NCI-H146 treated with DMSO at 0.1 percent for 48 hours (cell line): ENCODE measurements around the gene TENM4.
"Not testable (repeated sequence)": the region's sequence is repeated elsewhere in the genome, so short reads cannot be mapped to it uniquely, and the experiment has no call there.

Experiments
- DNase-seq: peaks from one replicate; lab custom pipeline; 2025; ENCODE audit not compliant: unreplicated experiment; lab: John Stamatoyannopoulos, UW

TENM4 gene

DNA sequence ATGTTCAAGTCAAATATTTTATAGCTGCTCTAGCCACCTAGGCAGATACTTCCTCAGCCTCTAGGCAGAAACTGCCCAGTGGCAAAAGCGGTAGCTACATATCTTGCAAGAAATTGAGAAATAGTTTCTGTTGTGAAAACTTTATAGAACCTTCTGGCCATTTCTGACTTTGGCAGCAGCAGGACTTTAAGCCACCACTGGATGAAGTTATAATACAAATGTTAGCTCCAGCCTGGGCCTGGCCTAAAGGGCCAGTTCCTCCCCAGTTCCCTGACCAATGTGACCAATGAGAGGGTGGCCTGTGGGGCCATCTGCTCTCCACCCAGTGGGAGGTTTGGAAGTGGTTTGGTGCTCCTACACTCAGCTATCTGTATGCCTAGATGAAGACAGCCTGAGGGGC is 612.2 kb downstream of the TENM4 start:
- DNase-seq, result no peak

DNA sequence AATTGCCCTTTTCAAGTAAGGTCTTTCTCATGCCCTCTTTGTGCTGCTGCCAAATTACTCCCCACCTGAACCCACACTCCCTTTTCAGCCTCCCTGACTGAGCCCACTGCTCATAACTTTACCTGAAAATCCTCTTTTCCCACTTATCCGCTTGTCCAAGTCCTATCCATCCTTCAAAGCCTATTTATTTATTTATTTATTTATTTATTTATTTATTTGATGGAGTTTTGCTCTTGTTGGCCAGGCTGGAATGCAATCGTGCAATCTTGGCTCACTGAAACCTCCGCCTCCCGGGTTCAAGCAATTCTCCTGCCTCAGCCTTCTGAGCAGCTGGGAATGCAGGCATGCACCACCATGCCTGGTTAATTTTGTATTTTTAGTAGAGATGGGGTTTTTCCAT is 613.5 kb downstream of the TENM4 start:
- not testable (repeated sequence) for DNase-seq

DNA sequence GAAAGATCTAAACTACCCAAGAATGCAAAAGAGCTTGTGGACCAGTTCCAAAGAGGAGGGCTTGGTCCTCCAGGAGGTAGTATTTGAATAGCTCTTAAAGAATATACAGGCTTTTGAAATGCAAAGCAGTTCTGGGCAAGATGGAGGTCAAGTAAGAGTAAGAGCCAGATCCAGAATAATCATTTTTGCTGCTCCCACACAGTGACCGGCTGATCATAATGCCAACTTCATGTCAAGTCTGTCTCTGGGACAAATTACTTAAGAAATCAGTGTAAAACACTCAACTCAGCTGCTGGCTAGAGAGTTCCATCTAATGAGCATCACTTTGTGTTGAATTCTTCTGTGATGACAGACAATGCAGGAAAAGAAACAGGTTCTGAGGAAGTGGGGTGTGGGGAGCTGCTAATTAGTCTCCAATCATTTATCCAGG is 615.2 kb downstream of the TENM4 start:
- no peak for DNase-seq

DNA sequence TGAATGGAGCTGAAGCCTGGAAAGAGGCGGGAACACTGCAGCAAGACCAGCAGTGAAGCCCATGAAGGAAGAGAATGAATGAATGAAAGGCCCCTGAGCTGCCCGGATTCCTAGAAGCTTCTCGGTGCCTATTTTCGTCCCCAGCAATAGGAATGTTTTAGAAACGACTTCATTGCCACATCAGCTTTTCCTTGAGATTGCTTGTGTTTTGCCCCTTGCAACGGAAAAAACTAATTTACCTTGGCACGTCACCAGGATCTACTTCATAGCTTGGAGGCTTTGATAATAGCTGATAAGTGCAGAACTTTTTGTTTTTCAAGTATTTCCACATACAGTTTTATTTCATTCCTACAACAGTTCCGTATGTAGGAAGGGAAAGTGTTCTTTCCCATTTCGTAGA is 617.2 kb downstream of the TENM4 start:
- DNase-seq, result no peak

DNA sequence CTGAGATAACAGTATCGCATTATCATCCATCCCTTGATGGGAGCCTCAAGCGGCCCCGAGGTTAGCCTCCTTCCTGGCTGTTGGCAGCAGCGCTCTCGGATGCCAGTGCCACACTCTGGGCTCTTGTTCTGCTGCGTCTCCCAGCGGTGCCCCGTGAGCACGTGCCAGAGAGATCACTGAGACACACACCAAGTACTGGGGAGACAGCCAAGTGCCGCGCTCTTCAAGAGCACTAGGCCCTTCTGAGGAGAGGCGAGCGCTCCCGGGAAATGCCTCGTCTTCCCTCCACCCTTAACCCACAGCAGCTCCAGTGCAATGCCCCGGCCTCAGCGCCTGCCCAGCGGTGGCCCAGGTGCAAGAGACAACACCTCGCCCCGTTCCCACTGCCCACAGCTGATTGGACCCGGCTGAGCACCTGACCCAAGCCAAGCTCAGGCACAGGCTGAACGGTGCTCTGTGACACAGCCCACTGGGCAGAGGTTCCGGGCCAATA is 617.9 kb downstream of the TENM4 start:
- DNase-seq, result no peak

DNA sequence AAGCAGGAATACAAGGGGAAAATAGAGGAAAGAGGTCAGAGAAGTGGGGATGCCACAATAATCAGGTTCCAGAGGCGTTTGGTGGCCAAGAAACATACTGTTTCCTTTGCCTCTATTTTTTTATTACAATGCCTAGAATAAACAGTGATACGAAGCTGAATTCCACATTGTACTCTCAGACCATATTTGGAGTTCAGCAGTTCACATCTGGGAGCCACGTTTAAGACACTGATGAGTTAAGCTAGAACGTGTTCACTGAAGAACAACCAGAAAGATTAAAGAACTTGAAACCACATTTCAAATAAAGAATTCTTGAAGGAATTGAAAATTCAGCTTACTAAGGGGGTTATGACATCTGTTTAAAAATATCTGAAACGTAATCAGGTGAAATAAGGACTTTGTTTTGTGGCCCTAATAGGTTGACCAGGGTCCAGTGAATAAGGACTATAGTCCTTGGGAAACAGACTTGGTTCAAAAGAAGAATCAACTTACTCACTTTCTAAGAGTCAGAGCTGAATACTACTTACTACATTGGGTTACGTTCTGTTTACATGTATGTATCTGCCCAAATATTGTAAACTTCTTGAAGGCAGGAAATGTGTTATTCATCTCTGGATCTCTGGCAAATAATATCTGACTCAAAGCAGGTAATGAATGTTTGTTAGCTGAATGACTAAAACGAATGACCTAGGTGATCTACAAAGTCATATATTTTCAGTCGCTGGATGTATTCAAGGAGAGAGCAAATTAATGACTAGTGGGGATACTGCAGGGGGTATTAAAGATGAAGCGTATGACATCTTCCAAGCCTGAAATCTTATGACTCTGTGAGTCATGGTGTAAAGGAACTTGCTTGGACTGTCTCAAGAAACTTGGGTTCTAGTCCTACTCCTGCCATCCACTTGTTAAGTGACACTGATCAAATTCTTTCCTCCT is 619.2 kb downstream of the TENM4 start:
- no peak for DNase-seq

DNA sequence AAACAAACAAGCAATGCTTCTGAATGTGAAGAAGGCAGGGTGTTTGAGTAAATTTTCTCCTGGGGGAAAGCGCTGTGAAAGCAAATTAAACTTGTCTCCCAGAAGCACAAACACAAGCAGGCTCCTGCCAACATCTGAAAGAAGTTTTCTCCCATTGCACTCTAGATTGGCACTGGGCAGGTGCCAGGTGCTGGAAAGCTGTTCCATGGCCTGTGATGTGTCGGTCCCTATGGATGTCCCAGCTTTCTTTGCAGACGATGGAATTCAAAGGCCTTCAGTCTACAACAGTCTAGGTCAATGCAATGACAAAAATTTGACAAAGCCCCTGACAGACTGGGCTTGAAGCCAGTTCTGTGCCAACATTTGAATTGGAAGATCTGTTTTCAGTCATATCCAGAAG is 620.1 kb downstream of the TENM4 start:
- no peak for DNase-seq

DNA sequence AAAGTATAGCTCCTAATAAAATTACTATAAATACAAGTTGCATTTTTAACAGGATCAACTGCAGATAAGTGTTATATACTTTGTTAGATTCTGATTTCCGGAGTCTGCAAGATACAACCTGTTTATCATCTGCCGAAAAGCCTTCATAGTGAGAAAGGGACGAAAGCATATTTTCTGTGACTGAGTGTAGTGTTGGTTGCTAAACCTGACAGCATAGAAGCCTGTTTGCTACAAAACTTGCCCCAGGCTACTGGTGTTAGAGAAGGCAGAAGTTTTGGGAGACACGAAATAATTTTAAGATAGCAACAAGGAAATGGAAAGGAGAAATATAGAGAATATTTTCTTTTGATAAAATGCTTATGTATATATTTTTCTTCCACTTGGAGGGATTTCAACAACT is 622.6 kb downstream of the TENM4 start:
- no peak for DNase-seq

DNA sequence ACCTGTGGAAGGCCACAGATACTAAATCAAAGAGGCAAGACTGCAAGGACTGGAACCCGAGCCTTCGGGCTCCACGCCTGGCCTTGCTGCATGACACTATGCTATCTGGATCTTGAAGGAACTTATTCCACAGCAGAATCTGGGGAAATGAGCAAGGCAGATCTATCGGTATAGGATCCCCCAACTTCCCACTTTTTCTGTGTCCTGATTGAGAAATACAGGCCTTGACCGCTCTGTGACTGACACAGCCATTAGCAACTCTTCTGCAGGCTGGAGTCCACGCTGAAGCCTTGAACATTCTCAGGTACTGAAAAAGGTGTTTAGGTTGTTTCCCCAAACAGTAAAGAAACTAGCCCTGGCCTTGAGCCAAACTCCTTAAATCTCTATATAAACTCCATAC is 625.0 kb downstream of the TENM4 start:
- no peak for DNase-seq

DNA sequence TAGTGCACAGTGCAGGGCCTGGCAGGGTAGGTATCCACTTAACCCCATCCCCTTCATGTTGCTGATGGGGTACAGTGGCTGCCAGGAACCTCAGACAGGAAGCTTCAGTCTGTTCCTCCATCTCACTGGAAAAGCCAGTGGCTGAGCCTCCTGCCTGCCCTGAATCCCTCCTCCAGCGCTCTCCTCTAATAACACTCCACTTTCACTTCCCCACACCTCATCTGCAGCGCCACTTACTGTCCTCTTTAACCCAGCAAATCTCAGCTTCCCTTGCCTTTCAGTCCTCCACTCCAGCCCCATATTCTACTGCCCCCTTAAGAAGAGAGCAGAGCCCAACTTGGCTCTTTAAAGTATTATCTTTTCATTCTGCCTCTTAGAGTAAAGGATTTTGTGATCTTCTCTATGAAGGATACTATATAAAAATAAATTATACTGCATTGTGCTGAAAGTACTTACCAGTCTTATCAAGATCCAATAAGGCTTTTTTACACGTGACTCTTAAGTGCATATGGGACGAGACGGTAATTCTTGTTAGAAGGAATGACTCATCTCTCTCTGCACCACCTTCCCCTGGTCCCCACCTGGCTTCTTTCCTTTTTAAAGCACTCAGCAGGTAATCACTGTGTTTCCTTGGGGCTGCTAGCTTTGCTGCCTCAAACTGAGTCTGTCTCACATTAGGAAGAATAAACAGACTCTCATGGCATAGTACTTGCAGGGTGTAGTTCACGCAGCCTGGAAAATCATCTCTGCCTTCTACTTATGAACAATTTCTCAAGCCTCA is 628.1 kb downstream of the TENM4 start:
- DNase-seq, result no peak

DNA sequence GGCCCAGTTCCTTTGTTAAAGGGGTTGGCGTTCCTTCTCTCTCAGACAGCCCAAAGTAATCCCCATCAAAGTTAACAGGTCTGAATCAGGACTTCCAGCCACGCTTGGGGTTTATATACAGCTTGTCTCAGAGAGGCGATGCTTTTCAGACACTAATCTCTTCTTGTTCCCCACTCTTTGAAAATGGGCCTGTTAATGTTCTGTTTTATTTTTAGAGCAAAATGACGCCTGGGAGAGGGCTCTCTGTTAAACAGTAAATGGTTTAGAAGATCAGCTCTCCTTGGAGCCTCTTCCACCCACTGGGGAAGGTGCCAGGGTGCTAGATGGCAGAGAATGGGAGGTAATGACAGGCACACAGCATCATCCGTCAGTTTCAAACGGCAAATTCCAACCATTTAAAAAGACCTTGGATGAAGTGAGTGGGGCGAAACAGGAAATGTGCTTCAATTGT is 630.2 kb downstream of the TENM4 start:
- no peak for DNase-seq

DNA sequence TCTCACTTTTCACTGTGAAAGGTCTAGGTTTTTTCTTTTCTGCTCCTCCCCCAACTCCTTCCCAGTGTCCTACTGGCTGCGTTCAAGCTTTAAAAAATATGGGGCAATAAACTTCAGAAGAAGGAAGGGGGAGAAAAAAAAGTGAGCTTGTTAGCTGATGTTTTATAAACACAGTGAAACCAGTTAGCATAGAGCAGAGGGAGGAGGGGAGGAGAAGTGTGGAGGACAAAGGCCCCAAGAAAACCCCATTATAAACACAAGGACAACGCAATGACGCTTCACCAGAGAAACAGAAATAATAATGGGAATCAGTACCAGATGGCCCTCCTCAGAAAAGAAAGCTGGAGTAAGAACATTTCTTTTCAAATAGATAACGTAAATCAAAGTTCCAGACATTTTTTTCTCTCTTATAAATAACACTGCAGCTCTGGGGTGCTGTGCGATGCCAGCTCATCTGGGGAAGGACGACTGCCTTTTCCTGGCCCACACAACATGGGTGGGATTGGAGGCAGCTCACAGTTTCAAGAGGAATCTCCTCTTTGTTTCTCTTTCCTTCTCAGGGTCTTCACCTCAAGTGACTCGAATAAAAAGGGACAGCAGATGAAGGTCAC is 630.8 kb downstream of the TENM4 start:
- DNase-seq, result no peak

DNA sequence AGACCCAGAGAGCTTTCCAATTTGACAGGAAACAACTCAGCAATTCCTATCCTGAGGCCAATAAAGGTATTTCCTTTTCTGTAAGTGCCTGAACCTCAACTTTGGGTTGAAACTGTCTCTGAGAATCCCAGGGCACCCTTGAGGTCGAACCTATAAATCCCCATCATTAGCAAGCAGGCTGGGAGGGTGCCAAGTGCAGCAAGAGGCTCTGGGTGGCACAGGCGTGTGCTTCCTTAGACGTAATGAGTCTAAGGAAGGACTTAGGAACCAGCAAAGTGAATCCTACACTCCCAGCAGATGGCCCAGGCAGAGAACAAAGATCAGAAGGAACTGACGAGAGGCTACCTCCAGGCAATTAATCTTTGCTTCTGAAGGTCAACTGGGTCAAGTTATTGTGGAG is 631.9 kb downstream of the TENM4 start:
- DNase-seq, result no peak

DNA sequence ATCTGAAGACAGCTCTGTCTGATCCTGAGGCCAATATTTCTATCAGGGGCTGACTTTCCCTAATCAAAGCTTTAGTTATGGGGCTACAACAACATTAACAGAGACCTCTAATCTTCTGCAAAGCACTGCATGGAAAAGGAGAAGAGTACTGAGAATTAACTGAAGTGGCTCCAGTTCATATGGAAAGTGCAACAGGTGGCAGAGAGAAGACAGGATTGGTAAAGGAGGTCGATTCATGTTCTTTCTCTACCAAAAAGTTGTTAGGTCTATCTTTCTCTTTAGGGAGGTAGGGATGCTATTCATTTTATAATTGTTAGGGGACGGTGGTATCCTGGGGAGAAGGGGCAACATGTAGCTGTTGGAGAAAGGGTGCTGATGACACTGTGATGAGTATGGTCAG is 633.5 kb downstream of the TENM4 start:
- no peak for DNase-seq

DNA sequence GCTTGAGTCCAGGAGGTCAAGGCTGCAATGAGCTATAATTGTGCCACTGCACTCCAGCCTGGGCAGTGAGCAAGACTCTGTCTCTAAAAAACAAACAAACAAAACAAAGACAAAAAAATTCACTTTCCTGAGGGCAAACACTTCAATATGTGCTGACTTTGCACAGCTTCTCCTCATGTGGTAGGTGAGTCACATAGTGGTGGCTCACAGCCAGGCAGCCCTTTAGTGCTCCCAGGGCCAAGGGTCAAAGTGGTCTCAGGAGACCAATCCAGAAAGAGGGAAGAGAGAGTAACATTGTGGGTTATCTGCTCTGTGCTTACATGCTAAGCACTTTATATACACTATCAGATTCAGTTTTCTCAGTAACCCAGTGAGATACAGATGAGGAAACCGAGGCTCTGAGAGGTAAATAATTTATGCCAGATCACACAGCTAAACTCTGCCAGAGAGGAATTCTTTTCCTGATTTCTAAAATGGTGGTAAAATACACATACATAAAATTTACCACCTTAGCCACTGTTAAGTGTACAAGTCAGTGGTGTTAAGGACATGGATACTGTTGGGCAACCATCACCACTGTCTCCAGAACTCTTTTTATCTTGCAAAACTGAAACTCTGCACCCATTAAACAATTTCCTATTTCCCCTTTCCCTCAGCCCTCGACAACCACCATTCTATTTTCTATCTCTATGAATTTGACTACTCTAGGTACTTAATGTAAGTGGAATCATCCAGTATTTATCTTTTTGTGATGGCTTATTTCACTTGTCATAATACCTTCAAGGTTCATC is 634.4 kb downstream of the TENM4 start:
- no peak for DNase-seq

DNA sequence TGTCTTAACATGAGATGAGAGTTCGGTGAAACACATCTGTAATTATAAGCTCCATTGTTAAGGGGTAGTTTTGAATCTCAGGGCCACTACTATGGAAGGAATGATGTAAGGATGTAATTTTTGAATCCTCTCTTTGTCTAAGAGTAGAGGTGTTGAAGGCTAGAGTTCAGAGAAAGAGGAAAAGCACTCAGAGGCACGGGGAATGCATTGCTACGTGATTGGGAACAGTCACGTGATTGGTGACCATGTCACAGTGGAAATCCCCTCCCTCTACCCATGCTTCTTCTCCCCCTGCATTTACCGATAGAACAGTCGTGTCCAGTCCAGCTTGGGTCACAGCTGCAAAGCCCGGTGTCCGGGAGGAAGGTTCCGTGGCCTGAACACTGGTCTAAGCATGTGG is 635.8 kb downstream of the TENM4 start:
- no peak for DNase-seq

DNA sequence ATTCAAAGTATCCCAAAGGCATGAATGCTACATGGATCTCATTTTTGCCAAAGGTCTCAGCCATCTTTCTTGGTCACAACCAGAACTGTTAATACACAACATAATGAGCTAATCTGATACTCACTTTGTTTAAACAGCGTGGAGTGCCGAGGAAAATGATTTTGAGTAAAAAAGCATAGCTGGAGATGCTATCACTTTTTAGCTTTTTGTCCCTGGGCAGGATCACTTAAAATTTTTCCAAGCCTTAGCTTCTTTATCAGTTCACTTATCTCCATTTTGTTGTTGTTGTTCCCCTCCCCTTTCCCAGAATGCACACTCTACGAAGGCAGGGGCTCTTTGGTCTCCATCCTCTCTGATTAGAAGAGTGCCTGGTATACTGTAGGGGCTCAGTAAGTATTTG is 636.8 kb downstream of the TENM4 start:
- DNase-seq, result no peak

DNA sequence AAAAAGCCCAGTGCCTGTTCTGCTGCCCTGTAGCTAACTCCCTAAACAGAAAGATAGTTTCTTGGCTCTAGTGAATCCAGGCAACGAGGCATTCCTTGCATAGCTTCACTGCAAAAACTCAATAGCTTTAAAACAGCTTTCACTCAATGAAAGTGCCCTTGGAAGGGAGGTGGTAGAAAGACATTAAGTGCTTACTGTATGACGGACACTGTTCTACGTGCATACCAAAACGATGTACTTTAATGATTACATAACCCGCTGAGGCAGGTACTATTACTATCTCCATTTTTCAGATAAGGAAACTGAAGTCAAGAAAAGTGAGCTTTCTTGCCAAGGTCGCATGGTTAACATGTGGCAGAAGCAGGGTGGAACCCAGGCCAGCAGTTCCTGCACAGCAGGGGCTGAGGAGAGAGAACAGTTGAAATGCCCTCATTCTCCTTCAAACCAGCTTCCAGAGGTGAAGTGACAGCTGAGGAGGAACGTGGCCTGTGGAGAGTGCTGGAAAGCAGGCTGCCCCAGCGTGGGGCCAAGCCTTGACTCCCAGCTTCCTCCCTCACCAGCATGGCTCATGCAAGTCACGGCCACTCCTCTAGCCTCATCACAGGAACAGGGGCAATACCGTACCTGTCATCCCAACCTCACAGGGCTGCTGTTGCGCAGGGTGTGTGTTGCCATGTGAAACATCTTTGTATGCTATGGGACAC is 638.6 kb downstream of the TENM4 start:
- DNase-seq, result no peak

DNA sequence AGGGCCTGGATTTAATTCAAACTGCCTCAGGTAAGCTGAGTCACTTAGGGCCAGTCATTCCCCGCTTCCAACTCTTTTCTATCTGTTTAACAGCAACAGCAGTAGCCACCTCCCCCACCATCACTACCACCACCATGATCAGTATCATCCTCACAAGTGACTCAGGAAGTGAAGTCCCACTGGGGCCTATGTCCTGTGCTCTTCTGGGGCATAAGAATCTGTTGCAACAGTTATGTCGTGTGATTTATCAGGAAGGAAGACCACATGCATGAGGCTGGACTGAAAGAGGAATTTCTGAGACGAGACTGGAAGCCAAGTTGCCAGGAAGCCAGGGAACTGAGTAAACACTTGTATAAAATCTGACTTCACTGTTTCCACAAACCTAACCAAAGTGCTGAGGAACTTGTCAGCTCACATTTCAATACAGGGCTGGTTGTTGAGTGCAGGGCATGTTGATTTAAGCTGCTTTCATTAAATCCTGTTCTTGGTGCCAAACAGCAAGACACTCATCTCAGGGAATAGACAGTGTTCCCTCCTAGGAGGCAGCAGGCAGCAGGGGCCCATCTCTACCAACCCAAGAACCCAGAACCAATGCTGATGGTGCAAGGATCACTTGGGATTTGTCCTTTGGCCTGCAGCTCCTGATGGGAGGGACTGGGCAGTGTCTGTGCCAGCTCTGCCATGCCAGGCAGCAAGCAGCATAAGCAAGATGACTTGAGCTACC is 639.5 kb downstream of the TENM4 start:
- DNase-seq, result no peak
